Jurkat, Clone E6-1 (cell line): Measurements from ENCODE around the gene NKD2.
"Not testable (repeated sequence)": the region's sequence is repeated elsewhere in the genome, so short reads cannot be mapped to it uniquely, and the experiment has no call there.

Experiments
- DNase-seq: peaks from one replicate; pipeline ENCODE4 v3.0.0-alpha.2; 2011; ENCODE audit warnings: low read depth, low spot score
- H3K4me3 ChIP-seq: 2 replicates; pipeline ENCODE4 v1.5.1; 2011; ENCODE audit warnings: mild to moderate bottlenecking, low read length, control low read depth, moderate library complexity

NKD2 gene

GRCh38 chr5:1076406-1076805, 67.8 kb downstream of the NKD2 start:
- H3K4me3 ChIP-seq, result no peak overlapping the region
- DNase-seq, result no peak

GRCh38 chr5:1077026-1077425, 68.4 kb downstream of the NKD2 start:
- H3K4me3 ChIP-seq, result no peak overlapping the region
- DNase-seq, result no peak

GRCh38 chr5:1077491-1078020, 69.0 kb downstream of the NKD2 start:
- no peak for DNase-seq
- H3K4me3 ChIP-seq, result no peak overlapping the region

- H3K4me3 ChIP-seq, result no peak overlapping the region
- DNase-seq, result no peak
Observed at GRCh38 chr5:1078206-1078605, 69.6 kb downstream of the NKD2 start.

GRCh38 chr5:1078851-1079250, 70.2 kb downstream of the NKD2 start:
- no peak for DNase-seq
- no peak overlapping the region for H3K4me3 ChIP-seq

GRCh38 chr5:1079486-1079885, 70.9 kb downstream of the NKD2 start:
- no peak for DNase-seq
- no peak overlapping the region for H3K4me3 ChIP-seq

GRCh38 chr5:1079961-1080360, 71.4 kb downstream of the NKD2 start:
- DNase-seq, result no peak
- no peak overlapping the region for H3K4me3 ChIP-seq

- no peak for DNase-seq
- no peak overlapping the region for H3K4me3 ChIP-seq
Observed at GRCh38 chr5:1080432-1080831, 71.8 kb downstream of the NKD2 start.

GRCh38 chr5:1081519-1081918, 72.9 kb downstream of the NKD2 start:
- no peak for DNase-seq
- no peak overlapping the region for H3K4me3 ChIP-seq

- not testable (repeated sequence) for DNase-seq, H3K4me3 ChIP-seq
Observed at GRCh38 chr5:1083026-1083425, 74.4 kb downstream of the NKD2 start.

GRCh38 chr5:1083823-1084605, 75.4 kb downstream of the NKD2 start:
- no peak for DNase-seq
- no peak overlapping the region for H3K4me3 ChIP-seq

- no peak for DNase-seq
Observed at GRCh38 chr5:1085391-1085790, 76.8 kb downstream of the NKD2 start.

GRCh38 chr5:1086137-1086536, 77.5 kb downstream of the NKD2 start:
- no peak for DNase-seq
- no peak overlapping the region for H3K4me3 ChIP-seq

More at GRCh38 chr5:1085391-1085790, 76.8 kb downstream of the NKD2 start:
- H3K4me3 ChIP-seq, result no peak overlapping the region

- no peak overlapping the region for H3K4me3 ChIP-seq
- DNase-seq, result no peak
Observed at GRCh38 chr5:1086871-1087270, 78.3 kb downstream of the NKD2 start.

- DNase-seq, result no peak
- H3K4me3 ChIP-seq, result no peak overlapping the region
Observed at GRCh38 chr5:1087428-1087827, 78.8 kb downstream of the NKD2 start.

GRCh38 chr5:1088031-1088430, 79.4 kb downstream of the NKD2 start:
- H3K4me3 ChIP-seq, result no peak overlapping the region
- DNase-seq, result no peak
